NT2/D1 (cell line): Measurements from ENCODE around the gene RPLP1.

Source experiments
- DNase-seq: peaks from one replicate; pipeline ENCODE4 v3.0.0-alpha.2; 2011; ENCODE audit warnings: low read depth, low spot score
- H3K27me3 ChIP-seq: 2 replicates; pipeline ENCODE4 v1.6.0; 2011; ENCODE audit warnings: mild to moderate bottlenecking; ENCODE audit not compliant: insufficient read length, insufficient read depth
- H3K36me3 ChIP-seq: 2 replicates; pipeline ENCODE4 v1.6.1; 2011; ENCODE audit warnings: mild to moderate bottlenecking, low read length, mixed read lengths; ENCODE audit not compliant: insufficient read depth, insufficient read length
- H3K4me1 ChIP-seq: 2 replicates; pipeline ENCODE4 v1.5.1; 2011; ENCODE audit not compliant: insufficient read depth, insufficient read length
- H3K4me3 ChIP-seq: 2 replicates; pipeline ENCODE4 v1.5.1; 2011; ENCODE audit warnings: low read depth; ENCODE audit not compliant: insufficient read length
- H3K9ac ChIP-seq: 2 replicates; pipeline ENCODE4 v1.6.0; 2011; ENCODE audit warnings: low read depth; ENCODE audit not compliant: insufficient read length
- H3K9me3 ChIP-seq: 2 replicates; pipeline ENCODE4 v1.5.1; 2011; ENCODE audit warnings: mild to moderate bottlenecking, low read length; ENCODE audit not compliant: insufficient read depth
- SUZ12 ChIP-seq: IDR thresholded peaks from 2 replicates; pipeline ENCODE4 v1.6.1; 2011; ENCODE audit not compliant: insufficient read length, insufficient read depth; ENCODE audit errors: extremely low read depth
- YY1 ChIP-seq: IDR thresholded peaks from 2 replicates; pipeline ENCODE4 v1.6.1; 2011; ENCODE audit not compliant: insufficient read length, insufficient read depth
- ZNF274 ChIP-seq: IDR thresholded peaks from 2 replicates; pipeline ENCODE4 v1.6.1; 2011; ENCODE audit warnings: mild to moderate bottlenecking, low read depth, low read length

RPLP1 gene

GRCh38 chr15:69491038-69491505, 38.5 kb downstream of the RPLP1 start:
- Histone ChIP-seq H3K4me3 (no peak overlapping the region), H3K4me1 (no peaks in the 10 kb centered on the region), H3K36me3 (no peaks in the 10 kb centered on the region), H3K27me3 (no peaks in the 10 kb centered on the region), H3K9me3 (peaks cover 12% of the 10 kb centered on the region; the same call in 1 of the 2 replicates), H3K9ac (no peak overlapping the region)
- TF ChIP-seq SUZ12 (no peak), YY1 (no peak), ZNF274 (no peak)
- DNase-seq = no peak

GRCh38 chr15:69493406-69493805, 40.8 kb downstream of the RPLP1 start:
- Histone ChIP-seq H3K4me3 (no peak overlapping the region), H3K4me1 (no peaks in the 10 kb centered on the region), H3K9ac (no peak overlapping the region), H3K9me3 (peaks cover 12% of the 10 kb centered on the region; the same call in 1 of the 2 replicates), H3K36me3 (no peaks in the 10 kb centered on the region), H3K27me3 (no peaks in the 10 kb centered on the region)
- no peak for DNase-seq
- TF ChIP-seq SUZ12 (no peak), ZNF274 (no peak), YY1 (no peak)

GRCh38 chr15:69496001-69496400, 43.4 kb downstream of the RPLP1 start:
- H3K27me3 ChIP-seq = no peaks in the 10 kb centered on the region
- peaks cover 4% of the 10 kb centered on the region for H3K4me1 ChIP-seq
- no peak overlapping the region for H3K4me3 ChIP-seq
- no peak overlapping the region for H3K9ac ChIP-seq
- H3K9me3 ChIP-seq = peaks cover 10% of the 10 kb centered on the region; the same call in 1 of the 2 replicates
- no peak for TF ChIP-seq SUZ12
- TF ChIP-seq ZNF274 = no peak
- no peak for TF ChIP-seq YY1
- no peaks in the 10 kb centered on the region for H3K36me3 ChIP-seq
- DNase-seq = no peak

GRCh38 chr15:69497076-69497475, 44.5 kb downstream of the RPLP1 start:
- no peak for TF ChIP-seq YY1
- no peak for TF ChIP-seq ZNF274
- TF ChIP-seq SUZ12 = no peak
- no peak for DNase-seq
- Histone ChIP-seq H3K9me3 (no peaks in the 10 kb centered on the region), H3K9ac (no peak overlapping the region), H3K27me3 (no peaks in the 10 kb centered on the region), H3K4me1 (peaks cover 4% of the 10 kb centered on the region), H3K4me3 (no peak overlapping the region), H3K36me3 (no peaks in the 10 kb centered on the region)

GRCh38 chr15:69497667-69498066, 45.0 kb downstream of the RPLP1 start:
- TF ChIP-seq ZNF274 = no peak
- no peak for TF ChIP-seq YY1
- no peak for TF ChIP-seq SUZ12
- Histone ChIP-seq H3K27me3 (no peaks in the 10 kb centered on the region), H3K4me1 (peaks cover 4% of the 10 kb centered on the region), H3K36me3 (no peaks in the 10 kb centered on the region), H3K9ac (no peak overlapping the region), H3K9me3 (no peaks in the 10 kb centered on the region), H3K4me3 (no peak overlapping the region)
- no peak for DNase-seq

GRCh38 chr15:69498282-69498681, 45.7 kb downstream of the RPLP1 start:
- Histone ChIP-seq H3K27me3 (no peaks in the 10 kb centered on the region), H3K4me3 (no peak overlapping the region), H3K9me3 (no peaks in the 10 kb centered on the region), H3K9ac (no peak overlapping the region), H3K4me1 (peaks cover 4% of the 10 kb centered on the region), H3K36me3 (no peaks in the 10 kb centered on the region)
- no peak for DNase-seq
- no peak for TF ChIP-seq ZNF274
- no peak for TF ChIP-seq SUZ12
- TF ChIP-seq YY1 = no peak

GRCh38 chr15:69498987-69499386, 46.4 kb downstream of the RPLP1 start:
- H3K9me3 ChIP-seq = no peaks in the 10 kb centered on the region
- H3K27me3 ChIP-seq = no peaks in the 10 kb centered on the region
- no peak for DNase-seq
- H3K9ac ChIP-seq = no peak overlapping the region
- TF ChIP-seq ZNF274 (no peak), SUZ12 (no peak), YY1 (no peak)
- no peaks in the 10 kb centered on the region for H3K36me3 ChIP-seq
- no peak overlapping the region for H3K4me3 ChIP-seq
- peaks cover 4% of the 10 kb centered on the region for H3K4me1 ChIP-seq
